Esophagus (tissue), 2 donors: ENCODE measurements around the gene DNAH8. TPM values are rescaled to one million over a fixed set of nuclear protein-coding genes. Genes with fewer than 3 reads are reported as not detected.

Experiments
- H3K27ac ChIP-seq, 2 donors: one replicate each; pipeline ENCODE4 v1.5.1; 2013; ENCODE audit warnings: low read depth in 2 of 2, mild to moderate bottlenecking in 2 of 2, inconsistent platforms in 1 of 2, low read length in 1 of 2, moderate library complexity in 1 of 2
- H3K27me3 ChIP-seq, 2 donors: one replicate each; pipeline ENCODE4 v1.6.1; 2013; ENCODE audit warnings: low read length in 2 of 2, control low read depth in 1 of 2, mild to moderate bottlenecking in 1 of 2; ENCODE audit not compliant: insufficient read depth in 2 of 2, control insufficient read depth in 1 of 2
- H3K36me3 ChIP-seq, 2 donors: one replicate each; pipeline ENCODE4 v1.6.1; 2013; ENCODE audit warnings: low read length in 1 of 2; ENCODE audit not compliant: control insufficient read depth in 2 of 2, insufficient read depth in 2 of 2
- H3K4me1 ChIP-seq, 2 donors: one replicate each; pipeline ENCODE4 v1.6.1; 2013; ENCODE audit warnings: low read length in 1 of 2; ENCODE audit not compliant: control insufficient read depth in 2 of 2, insufficient read depth in 2 of 2
- H3K4me3 ChIP-seq, 2 donors: one replicate each; pipeline ENCODE4 v1.5.1; 2013; ENCODE audit warnings: low read length in 2 of 2, mild to moderate bottlenecking in 2 of 2, low read depth in 1 of 2, moderate library complexity in 1 of 2
- H3K9me3 ChIP-seq, 2 donors: one replicate each; pipeline ENCODE4 v1.6.1; 2013; ENCODE audit warnings: mild to moderate bottlenecking in 2 of 2, low read depth in 1 of 2, low read length in 1 of 2, moderate library complexity in 1 of 2; ENCODE audit not compliant: control insufficient read depth in 2 of 2, insufficient read depth in 1 of 2
- WGBS, 2 donors: extraction: QIAGEN DNeasy Blood & Tissue Kit; methylation state at CpG; one replicate each; pipeline ENCODE4 v1.1.7; 2013; 5-methylcytosine and 5-hydroxymethylcytosine counted together
- polyA plus RNA-seq, 2 donors: library from polyadenylated mRNA; stranded (reverse); fragments of 200-250 nt; gene quantifications; one replicate each; pipeline ENCODE4 v1.2.3, GENCODE V29; 2013
- donor health status: healthy with polysubstance abuse.
- donor health status: Bipolar disorder and iron deficiency.

Gene DNAH8
- polyA plus RNA-seq, 2 donors = under 0.01 TPM

- Histone ChIP-seq H3K4me3 (no peak overlapping the region), H3K36me3 (no peaks in the 10 kb centered on the region), H3K27ac (no peak overlapping the region), H3K9me3 (no peaks in the 10 kb centered on the region), H3K27me3 (no peaks in the 10 kb centered on the region), H3K4me1 (no peaks in the 10 kb centered on the region)
- whole genome bisulfite sequencing, 2 donors = 41 to 56% methylated on average over 6 of the region's 6 CpGs
Observed at GRCh38 chr6:38976801-38977500, 261.8 kb downstream of the DNAH8 start.

DNA sequence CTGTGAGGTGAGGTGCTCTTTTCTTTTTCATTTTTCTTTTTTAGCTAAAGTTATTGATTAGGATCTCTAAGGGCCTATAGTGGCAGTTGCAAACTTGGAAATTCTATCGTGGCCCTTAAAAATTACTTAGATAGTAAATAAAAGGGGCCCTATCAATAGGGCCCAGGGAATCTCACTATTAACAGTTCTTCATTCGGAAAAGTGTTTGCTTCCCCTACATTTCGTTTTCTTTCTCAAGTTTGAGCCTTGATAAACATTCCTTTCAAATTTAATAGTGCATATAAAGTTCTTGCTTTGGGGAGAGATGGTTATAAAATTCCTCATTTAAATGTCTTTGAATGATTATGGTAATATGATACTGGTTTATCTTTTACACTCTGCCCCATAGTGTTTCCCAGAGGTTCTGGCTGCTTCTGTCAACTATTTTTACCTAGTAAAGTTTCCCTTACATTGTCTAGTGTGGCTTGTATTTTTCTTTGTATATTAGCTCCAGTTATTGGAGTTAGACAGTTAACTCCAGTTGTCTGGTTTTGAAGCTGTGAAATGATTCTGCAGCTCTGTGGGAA lies 263.1 kb downstream of the DNAH8 start:
- Histone ChIP-seq H3K27ac (no peak overlapping the region), H3K36me3 (no peaks in the 10 kb centered on the region), H3K9me3 (no peaks in the 10 kb centered on the region), H3K4me1 (no peaks in the 10 kb centered on the region), H3K4me3 (no peak overlapping the region), H3K27me3 (no peaks in the 10 kb centered on the region)
- 73 to 79% methylated on average over 3 of the region's 3 CpGs for WGBS, 2 donors

DNA sequence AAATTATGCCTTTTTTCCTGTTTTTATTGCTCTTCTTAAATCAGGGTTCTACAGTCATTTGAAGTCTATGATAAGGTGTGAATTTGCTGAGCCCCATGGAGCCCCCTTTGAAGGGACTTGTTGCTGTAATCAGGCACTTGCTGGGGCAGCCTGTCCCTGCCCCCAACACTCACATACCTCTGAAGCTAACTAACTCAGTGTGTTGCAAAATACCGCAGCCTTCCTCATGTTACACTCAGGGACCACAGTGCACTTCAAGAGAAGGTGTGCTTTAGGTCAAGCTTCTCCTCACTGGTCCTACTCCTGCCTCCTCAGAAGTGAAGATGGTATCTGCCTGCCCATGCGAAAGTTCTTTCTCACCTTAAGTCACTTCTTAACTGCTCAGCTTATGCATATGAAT lies 267.4 kb downstream of the DNAH8 start:
- no peaks in the 10 kb centered on the region for H3K4me1 ChIP-seq
- H3K36me3 ChIP-seq = no peaks in the 10 kb centered on the region
- H3K27me3 ChIP-seq = no peaks in the 10 kb centered on the region
- H3K9me3 ChIP-seq = no peaks in the 10 kb centered on the region
- H3K27ac ChIP-seq = no peak overlapping the region
- 61 to 68% methylated on average over 2 of the region's 2 CpGs for WGBS, 2 donors
- H3K4me3 ChIP-seq = no peak overlapping the region

- Histone ChIP-seq H3K9me3 (no peaks in the 10 kb centered on the region), H3K4me1 (no peaks in the 10 kb centered on the region), H3K27me3 (peaks cover 0 to 2% of the 10 kb centered on the region in 2 donors), H3K36me3 (no peaks in the 10 kb centered on the region), H3K4me3 (no peak overlapping the region), H3K27ac (no peak overlapping the region)
- 83 to 85% methylated on average over 3 of the region's 3 CpGs for WGBS, 2 donors
Observed at GRCh38 chr6:38984723-38985122, 269.6 kb downstream of the DNAH8 start.

- H3K27ac ChIP-seq = no peak overlapping the region
- H3K4me1 ChIP-seq = no peaks in the 10 kb centered on the region
- H3K4me3 ChIP-seq = no peak overlapping the region
- H3K9me3 ChIP-seq = no peaks in the 10 kb centered on the region
- peaks cover 0 to 2% of the 10 kb centered on the region in 2 donors for H3K27me3 ChIP-seq
- no peaks in the 10 kb centered on the region for H3K36me3 ChIP-seq
- 86 to 92% methylated on average over 3 of the region's 3 CpGs for WGBS, 2 donors
Observed at GRCh38 chr6:38985839-38986238, 270.7 kb downstream of the DNAH8 start.

DNA sequence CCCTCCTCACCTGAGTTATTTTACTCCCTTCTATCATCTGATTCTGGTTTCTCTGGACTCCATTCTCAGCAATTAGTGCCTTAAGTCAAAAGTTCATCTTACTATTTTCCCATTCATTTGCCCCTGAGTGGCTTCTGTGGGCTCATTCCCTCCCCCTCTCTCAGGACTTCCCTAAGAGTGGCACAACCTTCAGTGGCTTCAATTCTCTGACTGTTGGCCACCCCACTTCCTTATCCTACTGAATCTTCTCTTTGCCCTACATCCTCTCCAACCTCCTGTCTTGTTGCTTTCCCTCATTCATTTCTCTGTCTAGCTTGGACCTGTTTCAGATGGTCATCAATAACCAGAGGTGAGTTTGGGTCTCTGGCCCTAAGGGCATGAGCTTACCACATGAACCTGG lies 272.4 kb downstream of the DNAH8 start:
- H3K9me3 ChIP-seq = no peaks in the 10 kb centered on the region
- H3K4me1 ChIP-seq = no peaks in the 10 kb centered on the region
- H3K27me3 ChIP-seq = peaks cover 0 to 5% of the 10 kb centered on the region in 2 donors
- H3K36me3 ChIP-seq = no peaks in the 10 kb centered on the region
- no peak overlapping the region for H3K4me3 ChIP-seq
- no peak overlapping the region for H3K27ac ChIP-seq

GRCh38 chr6:38988736-38989449 lies 273.8 kb downstream of the DNAH8 start:
- 61 to 66% methylated on average over 8 of the region's 8 CpGs for WGBS, 2 donors
- no peaks in the 10 kb centered on the region for H3K4me1 ChIP-seq
- H3K4me3 ChIP-seq = no peak overlapping the region
- H3K9me3 ChIP-seq = no peaks in the 10 kb centered on the region
- no peaks in the 10 kb centered on the region for H3K36me3 ChIP-seq
- peaks cover 0 to 5% of the 10 kb centered on the region in 2 donors for H3K27me3 ChIP-seq
- no peak overlapping the region for H3K27ac ChIP-seq

DNA sequence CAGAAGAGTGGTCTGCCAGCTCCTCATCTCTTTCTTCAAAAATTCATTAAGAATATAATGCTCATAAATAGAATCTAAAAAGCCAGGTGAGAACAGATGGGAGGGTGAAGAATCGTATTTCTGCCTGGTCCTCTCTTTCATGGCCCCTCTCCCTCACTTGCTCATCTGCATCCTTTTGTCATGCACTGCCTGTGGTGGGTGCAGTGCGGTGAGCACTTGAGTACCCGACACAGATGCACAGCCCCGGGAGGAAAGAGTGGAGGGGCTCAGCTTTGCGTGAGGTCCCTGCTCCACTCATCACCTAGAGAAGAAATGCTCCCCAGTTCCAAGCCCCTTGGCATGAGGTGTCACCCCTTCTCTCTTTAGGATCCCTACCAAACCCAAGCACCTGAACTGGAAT lies 275.4 kb downstream of the DNAH8 start:
- peaks cover 0 to 5% of the 10 kb centered on the region in 2 donors for H3K27me3 ChIP-seq
- no peaks in the 10 kb centered on the region for H3K4me1 ChIP-seq
- H3K27ac ChIP-seq = no peak overlapping the region
- H3K36me3 ChIP-seq = no peaks in the 10 kb centered on the region
- H3K4me3 ChIP-seq = no peak overlapping the region
- WGBS, 2 donors = 46 to 54% methylated on average over 5 of the region's 5 CpGs
- H3K9me3 ChIP-seq = no peaks in the 10 kb centered on the region

DNA sequence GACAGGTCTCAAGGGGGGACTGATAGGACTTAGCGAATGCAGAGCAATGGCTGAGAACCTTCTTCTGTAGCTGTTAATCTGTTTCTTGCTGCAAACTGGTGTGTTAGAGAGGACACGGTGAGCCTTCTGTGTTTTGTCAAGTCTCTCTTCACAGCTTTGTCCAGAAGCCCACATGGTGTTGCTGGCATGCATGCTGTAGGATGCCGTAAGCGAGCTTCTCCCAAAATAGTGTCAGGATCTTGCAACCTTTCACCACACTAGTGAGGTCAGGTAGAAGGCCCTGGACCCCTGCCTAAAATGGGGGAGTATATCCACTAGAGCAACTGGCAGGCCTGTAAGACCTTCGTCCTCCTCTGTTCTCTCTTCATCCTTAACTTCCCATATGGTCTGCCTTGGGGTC lies 281.6 kb downstream of the DNAH8 start:
- Histone ChIP-seq H3K27me3 (no peaks in the 10 kb centered on the region), H3K9me3 (no peaks in the 10 kb centered on the region), H3K27ac (no peak overlapping the region), H3K4me1 (no peaks in the 10 kb centered on the region), H3K36me3 (no peaks in the 10 kb centered on the region), H3K4me3 (no peak overlapping the region)
- 73 to 76% methylated on average over 5 of the region's 5 CpGs for WGBS, 2 donors
